ENCODE measurements around the gene CDCA4. TPM values are rescaled to one million over a fixed set of nuclear protein-coding genes. Genes with fewer than 3 reads are reported as not detected.

CDCA4 gene
- polyA plus RNA-seq, 1 of the 3 experiments (the other 2 are of a cell fraction), result 26.8 TPM

GRCh38 chr14:104999361-104999760, 21.5 kb downstream of the CDCA4 start:
- peaks cover 71% of the 10 kb centered on the region for H3K79me2 ChIP-seq (ENCODE audit: insufficient read depth)
- no peak overlapping the region for H3K27ac ChIP-seq (ENCODE audit: low read depth in 2 of 2, low read length in 1 of 2)
- no peak overlapping the region for H2AFZ ChIP-seq (ENCODE audit: low read depth)
- no peaks in the 10 kb centered on the region for H3K9me3 ChIP-seq
- H3K9me2 ChIP-seq, result no peaks in the 10 kb centered on the region
- ChIA-PET POLR2A (no interaction called here), CTCF (interaction anchor here (0.9 to 4.4 kb wide), 4 partner anchors 13 to 87 kb away, joined by 3 to 21 read pairs (median 4); no protein-coding TSS in a partner anchor)
- no peak overlapping the region for H3K4me2 ChIP-seq
- H3K4me3 ChIP-seq (ENCODE audit: low read depth in 2 of 2, low read length in 1 of 2), result no peak overlapping the region
- H3K36me3 ChIP-seq (replicated peaks in 1 of 2; ENCODE audit: control insufficient read depth in 1 of 2, insufficient read depth in 2 of 2, low read length in 1 of 2), result peaks cover 14 to 21% of the 10 kb centered on the region in 2 experiments
- TF ChIP-seq GABPA (IDR thresholded peaks at IDR 0.05; ENCODE audit: low read depth) (no peak), ZBTB33 (IDR thresholded peaks at IDR 0.05; ENCODE audit: borderline replicate concordance, low read depth) (no peak), FOXJ3 (CRISPR knock-in tag; IDR thresholded peaks at IDR 0.05) (no peak), YY1 (IDR thresholded peaks at IDR 0.05; ENCODE audit: low read depth) (no peak), TCF12 (IDR thresholded peaks at IDR 0.05) (no peak), SMC3 (IDR thresholded peaks at IDR 0.05; ENCODE audit: low read depth, low read length) (no peak), MEF2A (IDR thresholded peaks at IDR 0.05; ENCODE audit: borderline replicate concordance, low read depth) (no peak), NRF1 (IDR thresholded peaks at IDR 0.05; ENCODE audit: low read depth, low read length) (no peak), CHD2 (IDR thresholded peaks at IDR 0.05; ENCODE audit: low read length, partially characterized antibody) (no peak), EZH2phosphoT487 (IDR thresholded peaks at IDR 0.05; ENCODE audit: borderline replicate concordance, low read depth) (no peak), PBX3 (IDR thresholded peaks at IDR 0.05) (no peak), JUND (IDR thresholded peaks at IDR 0.05) (no peak), RAD21 (IDR thresholded peaks at IDR 0.05; ENCODE audit: low read length) (no peak), NFIC (IDR thresholded peaks at IDR 0.05; ENCODE audit: borderline replicate concordance) (no peak), MXI1 (IDR thresholded peaks at IDR 0.05; ENCODE audit: low read depth, low read length) (no peak), MAX (IDR thresholded peaks at IDR 0.05; ENCODE audit: low read depth) (no peak), FOXM1 (IDR thresholded peaks at IDR 0.05; ENCODE audit: low read depth) (no peak), POLR2AphosphoS5 (IDR thresholded peaks at IDR 0.05; ENCODE audit: low read depth, low read length) (no peak), TEAD4 (IDR thresholded peaks at IDR 0.05; ENCODE audit: borderline replicate concordance, insufficient read depth) (no peak)
- TF ChIP-seq, protein P1, sequence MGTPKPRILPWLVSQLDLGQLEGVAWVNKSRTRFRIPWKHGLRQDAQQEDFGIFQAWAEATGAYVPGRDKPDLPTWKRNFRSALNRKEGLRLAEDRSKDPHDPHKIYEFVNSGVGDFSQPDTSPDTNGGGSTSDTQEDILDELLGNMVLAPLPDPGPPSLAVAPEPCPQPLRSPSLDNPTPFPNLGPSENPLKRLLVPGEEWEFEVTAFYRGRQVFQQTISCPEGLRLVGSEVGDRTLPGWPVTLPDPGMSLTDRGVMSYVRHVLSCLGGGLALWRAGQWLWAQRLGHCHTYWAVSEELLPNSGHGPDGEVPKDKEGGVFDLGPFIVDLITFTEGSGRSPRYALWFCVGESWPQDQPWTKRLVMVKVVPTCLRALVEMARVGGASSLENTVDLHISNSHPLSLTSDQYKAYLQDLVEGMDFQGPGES (IDR thresholded peaks at IDR 0.05; ENCODE audit: low read depth, low read length), result no peak
- peaks cover 15% of the 10 kb centered on the region for H3F3A ChIP-seq (replicated peaks; ENCODE audit: insufficient read depth)
- no peaks in the 10 kb centered on the region for H3K27me3 ChIP-seq (ENCODE audit: insufficient read depth)
- no peak for DNase-seq
- H3K9ac ChIP-seq, result no peak overlapping the region
- peaks cover 6% of the 10 kb centered on the region; the same call in 1 of the 2 replicates for H4K20me1 ChIP-seq (ENCODE audit: insufficient read depth)
- no peaks in the 10 kb centered on the region for H3K4me1 ChIP-seq (ENCODE audit: control insufficient read depth in 1 of 2, insufficient read depth in 2 of 2, low read depth in 1 of 2, low read length in 1 of 2)
- 95% methylated on average over 2 of the region's 3 CpGs for WGBS (ENCODE audit: low lambda C conversion rate)
